Loucy (cell line): ENCODE data around the gene ZDHHC7.

Source experiments
- CTCF ChIP-seq: fragments of 200-600 bp; sonication (generic); conservative IDR thresholded peaks from 2 replicates; pipeline ENCODE4 v1.5.1; 2014; ENCODE audit warnings: mild to moderate bottlenecking, antibody characterized with exemption, low read length
- EZH2phosphoT487 ChIP-seq: fragments of 200-600 bp; IDR thresholded peaks from 2 replicates; pipeline ENCODE4 v1.6.1; 2018; ENCODE audit warnings: antibody characterized with exemption, mild to moderate bottlenecking, moderate library complexity, borderline replicate concordance

GRCh38 chr16:84925773-84926372 lies 85.5 kb downstream of the ZDHHC7 start:
- TF ChIP-seq CTCF (no peak), EZH2phosphoT487 (no peak)
